H1 (cell line): Measurements from ENCODE around the gene GLI1. TPM values are rescaled to one million over a fixed set of nuclear protein-coding genes. Genes with fewer than 3 reads are reported as not detected.

Experiments used
- CTCF ChIA-PET: fragments of 300-600 bp; sonication (Branson Sonifier 250); formaldehyde crosslinking; loops from one replicate; lab custom pipeline; 2021; ENCODE audit not compliant: partially characterized antibody; lab: Charles Lee
- POLR2A ChIA-PET: fragments of 300-600 bp; sonication (Branson Sonifier 250); formaldehyde crosslinking; loops from one replicate; lab custom pipeline; 2021; ENCODE audit warnings: inconsistent platforms; ENCODE audit not compliant: partially characterized antibody; lab: Charles Lee
- DNase-seq, 2 experiments: peaks; one replicate each; pipeline versions ENCODE4 v3.0.0 to v3.0.0-alpha.2; 2010 to 2022; ENCODE audit warnings: low spot score in 2 of 2, low read depth in 1 of 2, mixed read lengths in 1 of 2
- FAIRE-seq: peaks from 2 replicates; lab custom pipeline; 2011; peaks lifted over from hg19 to GRCh38; lab: Jason Lieb, UNC
- H2AFZ ChIP-seq: 2 replicates; pipeline ENCODE4 v1.8.1; 2012; ENCODE audit warnings: low read length, inconsistent platforms
- H2AK5ac ChIP-seq: 2 replicates; pipeline ENCODE4 v1.6.1; 2013; ENCODE audit warnings: low read depth, low read length
- H2BK120ac ChIP-seq: replicated peaks from 2 replicates; pipeline ENCODE3; 2013; ENCODE audit warnings: low read depth, low read length, inconsistent platforms
- H2BK12ac ChIP-seq: 2 replicates; pipeline ENCODE4 v1.6.1; 2013; ENCODE audit warnings: low read depth, low read length
- H2BK15ac ChIP-seq: 2 replicates; pipeline ENCODE4 v1.6.1; 2013; ENCODE audit warnings: low read length
- H2BK20ac ChIP-seq: 2 replicates; pipeline ENCODE4 v1.6.1; 2013; ENCODE audit warnings: low read length
- H2BK5ac ChIP-seq: 2 replicates; pipeline ENCODE4 v1.6.1; 2013; ENCODE audit warnings: low read depth, low read length
- H3K14ac ChIP-seq: 2 replicates; pipeline ENCODE4 v1.6.1; 2013; ENCODE audit warnings: inconsistent platforms; ENCODE audit not compliant: insufficient read length
- H3K18ac ChIP-seq: 2 replicates; pipeline ENCODE4 v1.6.1; 2013; ENCODE audit warnings: low read length; ENCODE audit errors: extremely low read depth
- H3K23ac ChIP-seq: 2 replicates; pipeline ENCODE4 v1.6.1; 2013; ENCODE audit warnings: inconsistent platforms; ENCODE audit not compliant: insufficient read length
- H3K23me2 ChIP-seq: 2 replicates; pipeline ENCODE4 v1.6.1; 2013; ENCODE audit warnings: low read depth, low read length
- H3K27ac ChIP-seq: 2 replicates; pipeline ENCODE4 v1.6.1; 2011; ENCODE audit warnings: low read depth, low read length, inconsistent platforms
- H3K27me3 ChIP-seq, 4 experiments: replicated peaks in 1 of 4; 1 replicate in 1 of 4; 2 replicates in 3 of 4; pipeline versions ENCODE4 v1.6.1 to v1.8.1; 2011 to 2013; ENCODE audit warnings: low read length in 3 of 4, mild to moderate bottlenecking in 3 of 4, inconsistent platforms in 2 of 4, mixed read lengths in 2 of 4, moderate library complexity in 1 of 4; ENCODE audit not compliant: control insufficient read depth in 3 of 4, insufficient read depth in 3 of 4; ENCODE audit errors: extremely low read depth in 1 of 4
- H3K36me3 ChIP-seq, 4 experiments: 2 replicates each; pipeline versions ENCODE4 v1.6.1 to v1.8.1; 2011 to 2013; ENCODE audit warnings: mild to moderate bottlenecking in 4 of 4, low read length in 3 of 4, moderate library complexity in 2 of 4, control low read depth in 1 of 4, inconsistent platforms in 1 of 4; ENCODE audit not compliant: insufficient read depth in 4 of 4, control insufficient read depth in 2 of 4
- H3K4ac ChIP-seq: replicated peaks from 2 replicates; pipeline ENCODE3; 2013; ENCODE audit warnings: low read length, low read depth, mixed read lengths, inconsistent platforms; ENCODE audit not compliant: insufficient read length
- H3K4me1 ChIP-seq, 4 experiments: replicated peaks in 1 of 4; 1 replicate in 1 of 4; 2 replicates in 3 of 4; pipeline versions ENCODE4 v1.6.1 to v1.8.1; 2011 to 2013; ENCODE audit warnings: low read length in 3 of 4, inconsistent platforms in 2 of 4, mixed read lengths in 1 of 4; ENCODE audit not compliant: insufficient read depth in 4 of 4, control insufficient read depth in 3 of 4
- H3K4me2 ChIP-seq, 2 experiments: 2 replicates each; pipeline versions ENCODE4 v1.6.1 to v1.8.1; 2011 to 2013; ENCODE audit warnings: low read depth in 2 of 2, low read length in 2 of 2, control low read depth in 1 of 2, inconsistent platforms in 1 of 2, mild to moderate bottlenecking in 1 of 2; ENCODE audit not compliant: insufficient read depth in 1 of 2
- H3K4me3 ChIP-seq, 4 experiments: fragments of 200-600, 300-600 bp in 1 of 4; sonication (generic), shearing (Covaris generic), sonication (Bioruptor Twin) in 1 of 4; 2 replicates each; pipeline versions ENCODE4 v1.5.1 to v1.8.1; 2011 to 2016; ENCODE audit warnings: low read length in 4 of 4, low read depth in 3 of 4, control low read depth in 2 of 4, inconsistent platforms in 2 of 4, mild to moderate bottlenecking in 2 of 4, mixed read lengths in 1 of 4, moderate library complexity in 1 of 4; ENCODE audit not compliant: insufficient read depth in 2 of 4; ENCODE audit errors: extremely low read depth in 1 of 4
- H3K56ac ChIP-seq: replicated peaks from 2 replicates; pipeline ENCODE3; 2013; ENCODE audit warnings: low read depth, mild to moderate bottlenecking, mixed read lengths, low read length, inconsistent platforms; ENCODE audit not compliant: insufficient read length
- H3K79me1 ChIP-seq: 2 replicates; pipeline ENCODE4 v1.6.1; 2013; ENCODE audit warnings: low read depth, low read length, control low read depth
- H3K79me2 ChIP-seq, 2 experiments: 2 replicates each; pipeline versions ENCODE4 v1.6.1 to v1.8.1; 2012 to 2013; ENCODE audit warnings: low read length in 2 of 2, mild to moderate bottlenecking in 2 of 2, inconsistent platforms in 1 of 2; ENCODE audit not compliant: insufficient read depth in 2 of 2, control insufficient read depth in 1 of 2
- H3K9ac ChIP-seq, 4 experiments: replicated peaks in 1 of 4; 1 replicate in 1 of 4; 2 replicates in 3 of 4; pipeline versions ENCODE4 v1.6.1 to v1.8.1; 2011 to 2013; ENCODE audit warnings: low read depth in 3 of 4, low read length in 3 of 4, control low read depth in 2 of 4, mild to moderate bottlenecking in 2 of 4, moderate library complexity in 2 of 4, inconsistent platforms in 1 of 4; ENCODE audit errors: extremely low read depth in 1 of 4
- H3K9me3 ChIP-seq, 2 experiments: 2 replicates each; pipeline versions ENCODE4 v1.6.1 to v1.8.1; 2012 to 2013; ENCODE audit warnings: mild to moderate bottlenecking in 2 of 2, moderate library complexity in 2 of 2, control low read depth in 1 of 2, inconsistent platforms in 1 of 2, low read depth in 1 of 2, low read length in 1 of 2, mixed read lengths in 1 of 2; ENCODE audit not compliant: insufficient read depth in 2 of 2
- H4K20me1 ChIP-seq, 2 experiments: replicated peaks in 1 of 2; 2 replicates each; pipeline versions ENCODE3 to v1.8.1; 2011 to 2013; ENCODE audit warnings: inconsistent platforms in 2 of 2, low read length in 2 of 2, mild to moderate bottlenecking in 1 of 2; ENCODE audit not compliant: insufficient read depth in 2 of 2, control insufficient read depth in 1 of 2
- H4K5ac ChIP-seq: 2 replicates; pipeline ENCODE4 v1.6.1; 2013; ENCODE audit warnings: low read length, low read depth, mixed read lengths, inconsistent platforms; ENCODE audit not compliant: insufficient read length
- H4K8ac ChIP-seq: 2 replicates; pipeline ENCODE4 v1.8.0; 2013; ENCODE audit warnings: mild to moderate bottlenecking, moderate library complexity, low read length, inconsistent platforms; ENCODE audit not compliant: insufficient read depth; ENCODE audit errors: extremely low read depth
- H4K91ac ChIP-seq: replicated peaks from 2 replicates; pipeline ENCODE3; 2013; ENCODE audit warnings: low read length, mixed read lengths, inconsistent platforms; ENCODE audit not compliant: insufficient read length
- MAFK ChIP-seq: IDR thresholded peaks from 2 replicates; pipeline ENCODE4 v1.6.1; 2012; ENCODE audit warnings: low read depth, mild to moderate bottlenecking, improper control_type of control experiment, low read length
- POLR2AphosphoS5 ChIP-seq: IDR thresholded peaks from 2 replicates; pipeline ENCODE4 v1.6.1; 2011; ENCODE audit warnings: low read depth, low read length
- RAD21 ChIP-seq, 2 experiments: IDR thresholded peaks in 1 of 2; conservative IDR thresholded peaks in 1 of 2; 2 replicates each; pipeline ENCODE4 v1.6.1; 2011; ENCODE audit warnings: low read depth in 2 of 2, low read length in 2 of 2, improper control_type of control experiment in 1 of 2, inconsistent platforms in 1 of 2, mild to moderate bottlenecking in 1 of 2, moderate library complexity in 1 of 2
- SUZ12 ChIP-seq: fragments of 200-600 bp; sonication (generic); IDR thresholded peaks from 2 replicates; pipeline ENCODE4 v1.6.1; 2012; ENCODE audit warnings: mild to moderate bottlenecking, inconsistent platforms, low read length, moderate library complexity, mixed read lengths
- TAF1 ChIP-seq: IDR thresholded peaks from 2 replicates; pipeline ENCODE4 v1.6.1; 2011; ENCODE audit warnings: mild to moderate bottlenecking, low read depth, low read length
- TAF7 ChIP-seq: optimal IDR thresholded peaks from 2 replicates; pipeline ENCODE3; 2011; ENCODE audit warnings: low read depth, mild to moderate bottlenecking, inconsistent platforms, low read length, moderate library complexity, borderline replicate concordance
- YY1 ChIP-seq: IDR thresholded peaks from 2 replicates; pipeline ENCODE4 v1.6.1; 2011; ENCODE audit warnings: low read depth, mild to moderate bottlenecking, low read length
- WGBS, 2 experiments: shearing (Covaris generic) in 1 of 2; methylation state at CpG; one replicate each; pipeline versions ENCODE4 v1.1.6 to v1.1.7; 2013 to 2015; ENCODE audit warnings: low lambda C conversion rate in 2 of 2, mixed read lengths in 2 of 2, inconsistent platforms in 1 of 2, low coverage in 1 of 2, missing lambda C conversion rate in 1 of 2; ENCODE audit not compliant: insufficient replicate concordance in 2 of 2, insufficient coverage in 1 of 2, insufficient read length in 1 of 2; ENCODE audit errors: extremely low coverage in 1 of 2, missing lambda C conversion rate in 1 of 2; 5-methylcytosine and 5-hydroxymethylcytosine counted together
- polyA plus RNA-seq, 7 experiments: library from polyadenylated mRNA; depleted of rRNA in 3 of 7; stranded (reverse) in 5 of 7; unstranded in 2 of 7; fragments of >200 nt in 5 of 7; fragments of 200-250 nt in 2 of 7; gene quantifications; 1 replicate in 5 of 7; 2 replicates in 1 of 7; 4 replicates in 1 of 7; pipeline versions ENCODE4 v1.2.1 to v1.2.3, GENCODE V29; 2011 to 2013; ENCODE audit warnings: missing spikeins in 2 of 7, mixed read lengths in 2 of 7
- total RNA-seq: library from RNA; stranded (reverse); fragmentation: NEBNext Ultra II Directional; extraction: Animal tissue kit (Norgen Biotek cat#: 25700); gene quantifications from 2 replicates; pipeline ENCODE4 v1.2.1, GENCODE V29; 2021
- TF ChIP-seq, protein P1 (sequence below), 3 experiments: IDR thresholded peaks; 1 replicate in 2 of 3; 2 replicates in 1 of 3; pipeline versions ENCODE4 v1.5.1 to v1.6.1; 2011; ENCODE audit warnings: low read length in 3 of 3, mild to moderate bottlenecking in 3 of 3, inconsistent platforms in 2 of 3, low read depth in 1 of 3, moderate library complexity in 1 of 3; ENCODE audit not compliant: insufficient read depth in 1 of 3; ENCODE audit errors: control extremely low read depth in 1 of 3

GLI1 gene
- total and polyA plus RNA-seq, 2 of the 8 experiments (the other 6 are each of a cell fraction or from before 2014, with no cell fraction given): 23.5 to 25.3 TPM

DNA sequence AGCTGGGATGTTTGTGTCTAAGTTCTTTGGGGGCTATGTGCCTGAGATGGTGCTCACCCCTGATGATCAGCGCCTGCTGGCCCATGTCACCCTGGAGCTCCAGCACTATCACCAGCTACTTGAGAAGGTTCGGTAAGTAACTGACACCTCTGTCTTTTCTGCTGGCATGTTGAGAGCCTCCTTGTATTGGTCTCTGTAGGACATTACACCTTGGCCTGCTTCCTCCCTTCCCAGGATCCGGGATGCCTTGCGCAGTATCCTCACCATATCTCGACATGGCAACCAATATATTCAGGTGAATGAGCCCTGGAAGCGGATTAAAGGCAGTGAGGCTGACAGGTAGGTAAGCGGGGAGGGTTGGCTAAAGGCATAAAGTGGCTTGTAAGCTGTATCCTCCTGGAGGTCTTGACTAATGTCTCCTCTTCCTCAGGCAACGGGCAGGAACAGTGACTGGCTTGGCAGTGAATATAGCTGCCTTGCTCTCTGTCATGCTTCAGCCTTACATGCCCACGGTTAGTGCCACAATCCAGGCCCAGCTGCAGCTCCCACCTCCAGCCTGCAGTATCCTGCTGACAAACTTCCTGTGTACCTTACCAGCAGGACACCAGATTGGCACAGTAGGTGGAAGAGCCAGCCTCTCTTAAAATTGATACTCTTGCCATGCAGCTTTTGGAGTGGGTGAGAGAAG lies 55.3 kb downstream of the GLI1 start:
- no peaks in the 10 kb centered on the region for H3K9me3 ChIP-seq
- no peak overlapping the region for H3K4me2 ChIP-seq
- H3K4me1 ChIP-seq: peaks cover 0 to 6% (median 4%) of the 10 kb centered on the region in 4 experiments; a peak in 3 of 7 replicates
- H3K23ac ChIP-seq: no peak overlapping the region
- H3K79me2 ChIP-seq: peaks cover 0 to 20% of the 10 kb centered on the region in 2 experiments; a peak in 2 of 4 replicates
- no peak for DNase-seq
- H3K56ac ChIP-seq: no peak overlapping the region
- H2BK15ac ChIP-seq: no peak overlapping the region
- H2AK5ac ChIP-seq: no peak overlapping the region
- no peak overlapping the region for H2BK5ac ChIP-seq
- WGBS, 2 experiments: 81% methylated on average over 9 of the region's 9 CpGs; no CpG with 5 or more reads in 1 of the 2 experiments
- no peak overlapping the region for H3K18ac ChIP-seq
- H2BK20ac ChIP-seq: no peak overlapping the region
- POLR2A ChIA-PET: interaction anchor here (0.9 to 3.8 kb wide), 7 partner anchors 9 to 288 kb away, joined by 3 to 25 read pairs (median 3); partner anchors contain the start of gene MBD6
- H3K36me3 ChIP-seq: peaks cover 52 to 88% (median 69%) of the 10 kb centered on the region in 4 experiments
- H3K79me1 ChIP-seq: no peaks in the 10 kb centered on the region
- no peak for TF ChIP-seq MAFK
- peak; percentile 23; the same call in 1 of the 2 replicates for TF ChIP-seq POLR2AphosphoS5
- no peak for TF ChIP-seq YY1
- TF ChIP-seq, protein P1, sequence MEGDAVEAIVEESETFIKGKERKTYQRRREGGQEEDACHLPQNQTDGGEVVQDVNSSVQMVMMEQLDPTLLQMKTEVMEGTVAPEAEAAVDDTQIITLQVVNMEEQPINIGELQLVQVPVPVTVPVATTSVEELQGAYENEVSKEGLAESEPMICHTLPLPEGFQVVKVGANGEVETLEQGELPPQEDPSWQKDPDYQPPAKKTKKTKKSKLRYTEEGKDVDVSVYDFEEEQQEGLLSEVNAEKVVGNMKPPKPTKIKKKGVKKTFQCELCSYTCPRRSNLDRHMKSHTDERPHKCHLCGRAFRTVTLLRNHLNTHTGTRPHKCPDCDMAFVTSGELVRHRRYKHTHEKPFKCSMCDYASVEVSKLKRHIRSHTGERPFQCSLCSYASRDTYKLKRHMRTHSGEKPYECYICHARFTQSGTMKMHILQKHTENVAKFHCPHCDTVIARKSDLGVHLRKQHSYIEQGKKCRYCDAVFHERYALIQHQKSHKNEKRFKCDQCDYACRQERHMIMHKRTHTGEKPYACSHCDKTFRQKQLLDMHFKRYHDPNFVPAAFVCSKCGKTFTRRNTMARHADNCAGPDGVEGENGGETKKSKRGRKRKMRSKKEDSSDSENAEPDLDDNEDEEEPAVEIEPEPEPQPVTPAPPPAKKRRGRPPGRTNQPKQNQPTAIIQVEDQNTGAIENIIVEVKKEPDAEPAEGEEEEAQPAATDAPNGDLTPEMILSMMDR (IDR thresholded peaks at IDR 0.05; ENCODE audit: control extremely low read depth in 1 of 3, insufficient read depth in 1 of 3, low read depth in 1 of 3, low read length in 3 of 3): no peak
- TF ChIP-seq TAF7: no peak
- TF ChIP-seq TAF1: no peak
- TF ChIP-seq SUZ12: no peak
- TF ChIP-seq RAD21 (IDR thresholded peaks at IDR 0.05 in 1 of 2, conservative IDR thresholded peaks at IDR 0.05 in 1 of 2; ENCODE audit: low read depth in 2 of 2, low read length in 2 of 2): no peak
- TF ChIP-seq, all 59 proteins: peak for 1
- Histone ChIP-seq H2AFZ (no peak overlapping the region), H3K4me3 (no peak overlapping the region), H3K9ac (no peak overlapping the region), H2BK120ac (no peak overlapping the region), H3K4ac (no peak overlapping the region), H3K27me3 (no peaks in the 10 kb centered on the region), H3K14ac (no peak overlapping the region), H4K91ac (no peak overlapping the region), H3K27ac (no peak overlapping the region), H4K20me1 (peaks cover 7 to 18% of the 10 kb centered on the region in 2 experiments), H4K8ac (no peak overlapping the region), H4K5ac (no peak overlapping the region), H3K23me2 (peaks cover 7% of the 10 kb centered on the region), H2BK12ac (no peak overlapping the region)
- FAIRE-seq: no peak
- CTCF ChIA-PET: interaction anchor here (0.6 to 1.2 kb wide), 7 partner anchors 9 to 1168 kb away, joined by 3 to 6 read pairs (median 4); partner anchors contain the start of gene MARS1
